RWPE2 (cell line): ENCODE results near the gene SPATA19.

Experiments used
- ATAC-seq: fragments of 200-7000 bp; cut with Tn5 transposase; 3 replicates; pipeline ENCODE4 v1.9.1; 2021; ENCODE audit warnings: low read depth
- DNase-seq: peaks from one replicate; pipeline ENCODE4 v3.0.0-alpha.2; 2020; ENCODE audit warnings: low spot score
- H3K27ac ChIP-seq: fragments of 450-650 bp; 2 replicates; pipeline ENCODE4 v1.5.1; 2017; ENCODE audit warnings: mild to moderate bottlenecking; ENCODE audit not compliant: poor library complexity, severe bottlenecking
- H3K27me3 ChIP-seq: fragments of 250-450 bp; sonication (Bioruptor Pico); 2 replicates; pipeline ENCODE4 v1.5.1; 2021; ENCODE audit warnings: mild to moderate bottlenecking, moderate library complexity; ENCODE audit not compliant: insufficient read depth, poor library complexity, severe bottlenecking
- H3K36me3 ChIP-seq: fragments of 250-450 bp; sonication (Bioruptor Pico); 2 replicates; pipeline ENCODE4 v1.5.1; 2020; ENCODE audit warnings: low read depth, mild to moderate bottlenecking, moderate library complexity
- H3K4me1 ChIP-seq: fragments of 250-450 bp; sonication (Bioruptor Pico); 2 replicates; pipeline ENCODE4 v1.5.1; 2021; ENCODE audit warnings: mild to moderate bottlenecking, moderate library complexity; ENCODE audit not compliant: insufficient read depth, poor library complexity, severe bottlenecking
- H3K4me3 ChIP-seq: fragments of 250-450 bp; sonication (Bioruptor Pico); 2 replicates; pipeline ENCODE4 v1.5.1; 2021; ENCODE audit warnings: mild to moderate bottlenecking, moderate library complexity; ENCODE audit not compliant: severe bottlenecking
- H3K9me3 ChIP-seq: fragments of 250-450 bp; sonication (Bioruptor Pico); 2 replicates; pipeline ENCODE4 v1.5.1; 2021; ENCODE audit warnings: mild to moderate bottlenecking, moderate library complexity; ENCODE audit not compliant: severe bottlenecking
- CTCF ChIP-seq: fragments of 450-650 bp; IDR thresholded peaks from one replicate; pipeline ENCODE4 v1.5.1; 2017; ENCODE audit warnings: mild to moderate bottlenecking, moderate library complexity; ENCODE audit not compliant: poor library complexity, severe bottlenecking

Gene SPATA19

GRCh38 chr11:133814588-133815100 is 30.7 kb downstream of the SPATA19 start:
- Histone ChIP-seq H3K36me3 (no peaks in the 10 kb centered on the region), H3K27me3 (peaks cover 2% of the 10 kb centered on the region), H3K4me3 (no peak overlapping the region), H3K4me1 (no peaks in the 10 kb centered on the region), H3K9me3 (no peaks in the 10 kb centered on the region), H3K27ac (no peak overlapping the region)
- TF ChIP-seq CTCF, result no peak
- ATAC-seq, result no peak
- DNase-seq, result no peak

DNA sequence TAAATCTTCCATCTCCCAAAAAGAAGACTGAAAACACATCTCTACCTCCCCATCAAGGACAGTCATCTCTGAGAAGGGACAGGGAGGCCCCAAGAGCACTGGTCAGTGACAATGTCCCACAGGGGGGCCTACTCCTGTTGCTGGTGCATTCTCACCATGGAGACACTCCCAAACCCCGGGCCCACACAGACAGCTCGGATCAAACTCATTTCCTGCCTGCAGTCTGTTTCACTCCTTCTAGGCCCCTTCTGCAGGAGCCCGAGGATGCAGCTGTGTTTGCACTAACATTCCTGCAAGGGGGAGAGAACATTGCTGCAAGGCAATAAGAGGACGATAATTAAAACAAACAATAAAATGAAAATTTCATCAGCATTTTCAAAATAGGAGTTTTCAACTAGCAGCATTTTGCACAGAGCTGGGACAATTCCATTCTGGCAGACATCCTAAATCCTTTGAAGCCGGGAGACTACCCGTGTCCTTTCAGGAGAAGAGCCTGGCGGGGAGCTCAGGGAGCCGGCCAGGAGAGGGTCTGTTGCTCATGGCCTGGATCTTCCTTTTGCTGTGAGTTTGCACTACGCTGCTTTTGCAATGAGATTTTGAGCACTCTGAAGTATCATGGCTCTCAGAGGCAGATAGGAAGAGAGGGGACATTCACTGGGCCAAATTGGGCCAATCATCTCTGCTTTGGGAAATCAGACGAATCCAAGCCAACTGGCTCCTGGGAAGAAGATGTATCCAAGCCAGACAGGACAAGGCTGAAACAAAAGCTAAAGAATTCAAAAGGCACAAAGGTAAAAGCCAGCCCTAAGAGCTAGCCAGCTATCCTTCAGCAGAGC is 33.2 kb downstream of the SPATA19 start:
- Histone ChIP-seq H3K27me3 (peaks cover 19% of the 10 kb centered on the region), H3K36me3 (no peaks in the 10 kb centered on the region), H3K9me3 (no peaks in the 10 kb centered on the region), H3K4me1 (no peaks in the 10 kb centered on the region), H3K4me3 (no peak overlapping the region), H3K27ac (no peak overlapping the region)
- no peak for TF ChIP-seq CTCF
- ATAC-seq (no peak), DNase-seq (no peak)

- DNase-seq, result no peak
- Histone ChIP-seq H3K4me1 (no peaks in the 10 kb centered on the region), H3K9me3 (no peaks in the 10 kb centered on the region), H3K27me3 (peaks cover 19% of the 10 kb centered on the region), H3K36me3 (no peaks in the 10 kb centered on the region), H3K4me3 (no peak overlapping the region), H3K27ac (no peak overlapping the region)
- TF ChIP-seq CTCF, result no peak
- ATAC-seq, result no peak
Observed at GRCh38 chr11:133810766-133811165, 34.5 kb downstream of the SPATA19 start.

DNA sequence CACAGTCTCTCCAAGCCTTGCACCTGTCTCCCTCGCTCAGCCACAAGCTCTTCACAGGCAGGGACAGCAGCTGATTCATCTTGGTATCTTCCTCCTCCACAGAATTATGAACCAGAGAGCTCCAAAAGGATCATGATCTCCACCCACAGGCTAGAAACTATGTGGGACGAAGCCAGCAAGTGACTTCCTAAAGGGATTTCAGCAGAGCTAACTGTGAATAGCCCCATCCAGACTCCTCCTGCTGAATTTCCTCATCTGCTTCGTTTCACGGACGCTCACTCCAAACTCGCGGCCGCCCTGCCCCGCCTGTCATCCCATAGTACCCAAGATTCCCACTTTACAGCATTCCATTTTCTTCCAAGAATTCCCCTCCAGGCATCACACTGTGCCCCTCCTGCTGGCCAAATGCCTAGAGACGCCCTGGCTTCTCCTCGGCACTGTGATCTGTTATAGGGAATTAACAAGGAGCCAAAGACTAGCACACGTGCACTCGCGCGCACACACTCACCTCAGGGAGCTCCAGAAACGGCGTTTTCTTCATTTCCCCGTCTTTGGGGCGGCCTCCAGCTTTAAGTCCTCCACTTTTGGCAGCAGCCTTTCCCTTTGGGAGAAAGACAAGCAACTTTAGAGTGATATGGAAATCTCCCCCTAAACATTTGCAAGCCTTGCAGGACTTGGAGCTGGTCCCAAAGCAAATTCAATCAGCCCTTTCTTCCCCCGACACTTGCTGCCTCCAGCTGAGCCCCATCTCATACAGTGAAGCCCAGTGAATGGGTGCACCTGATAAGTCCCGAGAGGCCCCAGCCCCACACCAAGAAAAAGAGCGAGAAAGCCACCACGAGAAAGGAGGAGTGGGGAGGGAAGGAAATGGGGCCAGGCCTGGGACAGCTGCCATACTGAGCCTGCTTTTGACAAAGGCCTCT is 35.5 kb downstream of the SPATA19 start:
- ATAC-seq, result 0 out of 3 replicates have a peak, but pooled peaks have one; percentile 14
- Histone ChIP-seq H3K27ac (no peak overlapping the region), H3K27me3 (peaks cover 19% of the 10 kb centered on the region), H3K9me3 (no peaks in the 10 kb centered on the region), H3K4me1 (no peaks in the 10 kb centered on the region), H3K36me3 (no peaks in the 10 kb centered on the region), H3K4me3 (no peak overlapping the region)
- no peak for DNase-seq
- TF ChIP-seq CTCF, result no peak
